H1 (cell line): ENCODE measurements around the gene KLHL21. TPM values are rescaled to one million over a fixed set of nuclear protein-coding genes. Genes with fewer than 3 reads are reported as not detected.

ENCODE experiments used
- CTCF ChIA-PET: fragments of 300-600 bp; sonication (Branson Sonifier 250); formaldehyde crosslinking; loops from one replicate; lab custom pipeline; 2021; ENCODE audit not compliant: partially characterized antibody; lab: Charles Lee
- POLR2A ChIA-PET: fragments of 300-600 bp; sonication (Branson Sonifier 250); formaldehyde crosslinking; loops from one replicate; lab custom pipeline; 2021; ENCODE audit warnings: inconsistent platforms; ENCODE audit not compliant: partially characterized antibody; lab: Charles Lee
- DNase-seq, 2 experiments: peaks; one replicate each; pipeline versions ENCODE4 v3.0.0 to v3.0.0-alpha.2; 2010 to 2022; ENCODE audit warnings: low spot score in 2 of 2, low read depth in 1 of 2, mixed read lengths in 1 of 2
- FAIRE-seq: peaks from 2 replicates; lab custom pipeline; 2011; peaks lifted over from hg19 to GRCh38; lab: Jason Lieb, UNC
- H2AFZ ChIP-seq: 2 replicates; pipeline ENCODE4 v1.8.1; 2012; ENCODE audit warnings: low read length, inconsistent platforms
- H2AK5ac ChIP-seq: 2 replicates; pipeline ENCODE4 v1.6.1; 2013; ENCODE audit warnings: low read depth, low read length
- H2BK120ac ChIP-seq: replicated peaks from 2 replicates; pipeline ENCODE3; 2013; ENCODE audit warnings: low read depth, low read length, inconsistent platforms
- H2BK12ac ChIP-seq: 2 replicates; pipeline ENCODE4 v1.6.1; 2013; ENCODE audit warnings: low read depth, low read length
- H2BK15ac ChIP-seq: 2 replicates; pipeline ENCODE4 v1.6.1; 2013; ENCODE audit warnings: low read length
- H2BK20ac ChIP-seq: 2 replicates; pipeline ENCODE4 v1.6.1; 2013; ENCODE audit warnings: low read length
- H2BK5ac ChIP-seq: 2 replicates; pipeline ENCODE4 v1.6.1; 2013; ENCODE audit warnings: low read depth, low read length
- H3K14ac ChIP-seq: 2 replicates; pipeline ENCODE4 v1.6.1; 2013; ENCODE audit warnings: inconsistent platforms; ENCODE audit not compliant: insufficient read length
- H3K18ac ChIP-seq: 2 replicates; pipeline ENCODE4 v1.6.1; 2013; ENCODE audit warnings: low read length; ENCODE audit errors: extremely low read depth
- H3K23ac ChIP-seq: 2 replicates; pipeline ENCODE4 v1.6.1; 2013; ENCODE audit warnings: inconsistent platforms; ENCODE audit not compliant: insufficient read length
- H3K23me2 ChIP-seq: 2 replicates; pipeline ENCODE4 v1.6.1; 2013; ENCODE audit warnings: low read depth, low read length
- H3K27ac ChIP-seq: 2 replicates; pipeline ENCODE4 v1.6.1; 2011; ENCODE audit warnings: low read depth, low read length, inconsistent platforms
- H3K27me3 ChIP-seq, 4 experiments: replicated peaks in 1 of 4; 1 replicate in 1 of 4; 2 replicates in 3 of 4; pipeline versions ENCODE4 v1.6.1 to v1.8.1; 2011 to 2013; ENCODE audit warnings: low read length in 3 of 4, mild to moderate bottlenecking in 3 of 4, inconsistent platforms in 2 of 4, mixed read lengths in 2 of 4, moderate library complexity in 1 of 4; ENCODE audit not compliant: control insufficient read depth in 3 of 4, insufficient read depth in 3 of 4; ENCODE audit errors: extremely low read depth in 1 of 4
- H3K36me3 ChIP-seq, 4 experiments: 2 replicates each; pipeline versions ENCODE4 v1.6.1 to v1.8.1; 2011 to 2013; ENCODE audit warnings: mild to moderate bottlenecking in 4 of 4, low read length in 3 of 4, moderate library complexity in 2 of 4, control low read depth in 1 of 4, inconsistent platforms in 1 of 4; ENCODE audit not compliant: insufficient read depth in 4 of 4, control insufficient read depth in 2 of 4
- H3K4ac ChIP-seq: replicated peaks from 2 replicates; pipeline ENCODE3; 2013; ENCODE audit warnings: low read length, low read depth, mixed read lengths, inconsistent platforms; ENCODE audit not compliant: insufficient read length
- H3K4me1 ChIP-seq, 4 experiments: replicated peaks in 1 of 4; 1 replicate in 1 of 4; 2 replicates in 3 of 4; pipeline versions ENCODE4 v1.6.1 to v1.8.1; 2011 to 2013; ENCODE audit warnings: low read length in 3 of 4, inconsistent platforms in 2 of 4, mixed read lengths in 1 of 4; ENCODE audit not compliant: insufficient read depth in 4 of 4, control insufficient read depth in 3 of 4
- H3K4me2 ChIP-seq, 2 experiments: 2 replicates each; pipeline versions ENCODE4 v1.6.1 to v1.8.1; 2011 to 2013; ENCODE audit warnings: low read depth in 2 of 2, low read length in 2 of 2, control low read depth in 1 of 2, inconsistent platforms in 1 of 2, mild to moderate bottlenecking in 1 of 2; ENCODE audit not compliant: insufficient read depth in 1 of 2
- H3K4me3 ChIP-seq, 4 experiments: fragments of 200-600, 300-600 bp in 1 of 4; sonication (generic), shearing (Covaris generic), sonication (Bioruptor Twin) in 1 of 4; 2 replicates each; pipeline versions ENCODE4 v1.5.1 to v1.8.1; 2011 to 2016; ENCODE audit warnings: low read length in 4 of 4, low read depth in 3 of 4, control low read depth in 2 of 4, inconsistent platforms in 2 of 4, mild to moderate bottlenecking in 2 of 4, mixed read lengths in 1 of 4, moderate library complexity in 1 of 4; ENCODE audit not compliant: insufficient read depth in 2 of 4; ENCODE audit errors: extremely low read depth in 1 of 4
- H3K56ac ChIP-seq: replicated peaks from 2 replicates; pipeline ENCODE3; 2013; ENCODE audit warnings: low read depth, mild to moderate bottlenecking, mixed read lengths, low read length, inconsistent platforms; ENCODE audit not compliant: insufficient read length
- H3K79me1 ChIP-seq: 2 replicates; pipeline ENCODE4 v1.6.1; 2013; ENCODE audit warnings: low read depth, low read length, control low read depth
- H3K79me2 ChIP-seq, 2 experiments: 2 replicates each; pipeline versions ENCODE4 v1.6.1 to v1.8.1; 2012 to 2013; ENCODE audit warnings: low read length in 2 of 2, mild to moderate bottlenecking in 2 of 2, inconsistent platforms in 1 of 2; ENCODE audit not compliant: insufficient read depth in 2 of 2, control insufficient read depth in 1 of 2
- H3K9ac ChIP-seq, 4 experiments: replicated peaks in 1 of 4; 1 replicate in 1 of 4; 2 replicates in 3 of 4; pipeline versions ENCODE4 v1.6.1 to v1.8.1; 2011 to 2013; ENCODE audit warnings: low read depth in 3 of 4, low read length in 3 of 4, control low read depth in 2 of 4, mild to moderate bottlenecking in 2 of 4, moderate library complexity in 2 of 4, inconsistent platforms in 1 of 4; ENCODE audit errors: extremely low read depth in 1 of 4
- H3K9me3 ChIP-seq, 2 experiments: 2 replicates each; pipeline versions ENCODE4 v1.6.1 to v1.8.1; 2012 to 2013; ENCODE audit warnings: mild to moderate bottlenecking in 2 of 2, moderate library complexity in 2 of 2, control low read depth in 1 of 2, inconsistent platforms in 1 of 2, low read depth in 1 of 2, low read length in 1 of 2, mixed read lengths in 1 of 2; ENCODE audit not compliant: insufficient read depth in 2 of 2
- H4K20me1 ChIP-seq, 2 experiments: replicated peaks in 1 of 2; 2 replicates each; pipeline versions ENCODE3 to v1.8.1; 2011 to 2013; ENCODE audit warnings: inconsistent platforms in 2 of 2, low read length in 2 of 2, mild to moderate bottlenecking in 1 of 2; ENCODE audit not compliant: insufficient read depth in 2 of 2, control insufficient read depth in 1 of 2
- H4K5ac ChIP-seq: 2 replicates; pipeline ENCODE4 v1.6.1; 2013; ENCODE audit warnings: low read length, low read depth, mixed read lengths, inconsistent platforms; ENCODE audit not compliant: insufficient read length
- H4K8ac ChIP-seq: 2 replicates; pipeline ENCODE4 v1.8.0; 2013; ENCODE audit warnings: mild to moderate bottlenecking, moderate library complexity, low read length, inconsistent platforms; ENCODE audit not compliant: insufficient read depth; ENCODE audit errors: extremely low read depth
- H4K91ac ChIP-seq: replicated peaks from 2 replicates; pipeline ENCODE3; 2013; ENCODE audit warnings: low read length, mixed read lengths, inconsistent platforms; ENCODE audit not compliant: insufficient read length
- BRCA1 ChIP-seq: IDR thresholded peaks from 2 replicates; pipeline ENCODE4 v1.6.1; 2012; ENCODE audit warnings: low read depth, low read length, improper control_type of control experiment
- CBX5 ChIP-seq: fragments of 300-800, 300-1000 bp; sonication (generic); IDR thresholded peaks from 2 replicates; pipeline ENCODE4 v1.7.1; 2016; ENCODE audit warnings: antibody characterized with exemption, low read length, low read depth
- CEBPB ChIP-seq: IDR thresholded peaks from 2 replicates; pipeline ENCODE4 v1.6.1; 2012; ENCODE audit warnings: low read depth, low read length
- CREB1 ChIP-seq: IDR thresholded peaks from 2 replicates; pipeline ENCODE4 v1.6.1; 2012; ENCODE audit warnings: inconsistent platforms
- EGR1 ChIP-seq: IDR thresholded peaks from 2 replicates; pipeline ENCODE4 v1.6.1; 2011; ENCODE audit warnings: low read depth, low read length, borderline replicate concordance
- FOSL1 ChIP-seq: IDR thresholded peaks from 2 replicates; pipeline ENCODE4 v1.6.1; 2011; ENCODE audit warnings: mild to moderate bottlenecking, low read depth, low read length, moderate library complexity; ENCODE audit not compliant: insufficient read depth
- NRF1 ChIP-seq: IDR thresholded peaks from 2 replicates; pipeline ENCODE4 v1.6.1; 2011; ENCODE audit warnings: mild to moderate bottlenecking, low read depth, low read length, improper control_type of control experiment
- POU5F1 ChIP-seq: IDR thresholded peaks from 2 replicates; pipeline ENCODE4 v1.6.1; 2011; ENCODE audit warnings: low read depth, mild to moderate bottlenecking, low read length, moderate library complexity
- SP1 ChIP-seq: IDR thresholded peaks from 2 replicates; pipeline ENCODE4 v1.6.1; 2011; ENCODE audit warnings: low read depth, low read length
- TAF7 ChIP-seq: optimal IDR thresholded peaks from 2 replicates; pipeline ENCODE3; 2011; ENCODE audit warnings: low read depth, mild to moderate bottlenecking, inconsistent platforms, low read length, moderate library complexity, borderline replicate concordance
- WGBS, 2 experiments: shearing (Covaris generic) in 1 of 2; methylation state at CpG; one replicate each; pipeline versions ENCODE4 v1.1.6 to v1.1.7; 2013 to 2015; ENCODE audit warnings: low lambda C conversion rate in 2 of 2, mixed read lengths in 2 of 2, inconsistent platforms in 1 of 2, low coverage in 1 of 2, missing lambda C conversion rate in 1 of 2; ENCODE audit not compliant: insufficient replicate concordance in 2 of 2, insufficient coverage in 1 of 2, insufficient read length in 1 of 2; ENCODE audit errors: extremely low coverage in 1 of 2, missing lambda C conversion rate in 1 of 2; 5-methylcytosine and 5-hydroxymethylcytosine counted together
- polyA plus RNA-seq, 7 experiments: library from polyadenylated mRNA; depleted of rRNA in 3 of 7; stranded (reverse) in 5 of 7; unstranded in 2 of 7; fragments of >200 nt in 5 of 7; fragments of 200-250 nt in 2 of 7; gene quantifications; 1 replicate in 5 of 7; 2 replicates in 1 of 7; 4 replicates in 1 of 7; pipeline versions ENCODE4 v1.2.1 to v1.2.3, GENCODE V29; 2011 to 2013; ENCODE audit warnings: missing spikeins in 2 of 7, mixed read lengths in 2 of 7
- total RNA-seq: library from RNA; stranded (reverse); fragmentation: NEBNext Ultra II Directional; extraction: Animal tissue kit (Norgen Biotek cat#: 25700); gene quantifications from 2 replicates; pipeline ENCODE4 v1.2.1, GENCODE V29; 2021
- TF ChIP-seq, protein P1 (sequence below): IDR thresholded peaks from 2 replicates; pipeline ENCODE4 v1.6.1; 2012; ENCODE audit warnings: low read length, inconsistent platforms
- TF ChIP-seq, protein P2 (sequence below): IDR thresholded peaks from 2 replicates; pipeline ENCODE4 v1.6.1; 2011; ENCODE audit warnings: low read length, improper control_type of control experiment

The KLHL21 gene
- total and polyA plus RNA-seq, 2 of the 8 experiments (the other 6 are each of a cell fraction or from before 2014, with no cell fraction given), result 11.9 to 22.3 TPM

- Histone ChIP-seq H3K79me2 (peaks cover 12 to 71% of the 10 kb centered on the region in 2 experiments), H4K8ac (no peak overlapping the region), H2BK120ac (no peak overlapping the region), H3K23ac (no peak overlapping the region), H4K5ac (no peak overlapping the region), H3K27ac (no peak overlapping the region), H4K20me1 (peaks cover 16 to 26% of the 10 kb centered on the region in 2 experiments), H3K36me3 (peaks cover 17 to 67% (median 34%) of the 10 kb centered on the region in 4 experiments), H2AK5ac (no peak overlapping the region), H3K4ac (no peak overlapping the region), H2BK12ac (no peak overlapping the region), H2BK20ac (no peak overlapping the region), H3K9me3 (no peaks in the 10 kb centered on the region), H3K27me3 (no peaks in the 10 kb centered on the region), H3K56ac (no peak overlapping the region), H2BK15ac (no peak overlapping the region), H3K4me2 (no peak overlapping the region), H3K4me1 (no peaks in the 10 kb centered on the region), H3K14ac (no peak overlapping the region), H2BK5ac (no peak overlapping the region), H4K91ac (no peak overlapping the region), H2AFZ (no peak overlapping the region), H3K79me1 (peaks cover 8% of the 10 kb centered on the region), H3K23me2 (0 out of 2 replicates have a peak, but pooled peaks cover 3% of the 10 kb centered on the region), H3K4me3 (no peak overlapping the region), H3K9ac (no peak overlapping the region), H3K18ac (no peak overlapping the region)
- ChIA-PET POLR2A (interaction anchor here (0.7 to 14.3 kb wide), 3 partner anchors 14 to 19 kb away, joined by 3 to 175 read pairs (median 4); partner anchors contain the start of gene KLHL21), CTCF (interaction anchor here (1.1 to 2.3 kb wide), 4 partner anchors 9 to 28 kb away, joined by 3 to 6 read pairs (median 3); no protein-coding TSS in a partner anchor)
- DNase-seq, result no peak
- no peak for FAIRE-seq
- WGBS, 2 experiments, result 95% methylated on average over 4 of the region's 4 CpGs; no CpG with 5 or more reads in 1 of the 2 experiments
- no peak for TF ChIP-seq TAF7
- TF ChIP-seq CBX5, result no peak
- TF ChIP-seq BRCA1, result no peak
- no peak for TF ChIP-seq NRF1
- TF ChIP-seq, protein P1, sequence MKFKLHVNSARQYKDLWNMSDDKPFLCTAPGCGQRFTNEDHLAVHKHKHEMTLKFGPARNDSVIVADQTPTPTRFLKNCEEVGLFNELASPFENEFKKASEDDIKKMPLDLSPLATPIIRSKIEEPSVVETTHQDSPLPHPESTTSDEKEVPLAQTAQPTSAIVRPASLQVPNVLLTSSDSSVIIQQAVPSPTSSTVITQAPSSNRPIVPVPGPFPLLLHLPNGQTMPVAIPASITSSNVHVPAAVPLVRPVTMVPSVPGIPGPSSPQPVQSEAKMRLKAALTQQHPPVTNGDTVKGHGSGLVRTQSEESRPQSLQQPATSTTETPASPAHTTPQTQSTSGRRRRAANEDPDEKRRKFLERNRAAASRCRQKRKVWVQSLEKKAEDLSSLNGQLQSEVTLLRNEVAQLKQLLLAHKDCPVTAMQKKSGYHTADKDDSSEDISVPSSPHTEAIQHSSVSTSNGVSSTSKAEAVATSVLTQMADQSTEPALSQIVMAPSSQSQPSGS, result no peak
- TF ChIP-seq CEBPB, result no peak
- no peak for TF ChIP-seq SP1
- TF ChIP-seq EGR1, result no peak
- no peak for TF ChIP-seq CREB1
- TF ChIP-seq POU5F1, result no peak
- TF ChIP-seq, protein P2, sequence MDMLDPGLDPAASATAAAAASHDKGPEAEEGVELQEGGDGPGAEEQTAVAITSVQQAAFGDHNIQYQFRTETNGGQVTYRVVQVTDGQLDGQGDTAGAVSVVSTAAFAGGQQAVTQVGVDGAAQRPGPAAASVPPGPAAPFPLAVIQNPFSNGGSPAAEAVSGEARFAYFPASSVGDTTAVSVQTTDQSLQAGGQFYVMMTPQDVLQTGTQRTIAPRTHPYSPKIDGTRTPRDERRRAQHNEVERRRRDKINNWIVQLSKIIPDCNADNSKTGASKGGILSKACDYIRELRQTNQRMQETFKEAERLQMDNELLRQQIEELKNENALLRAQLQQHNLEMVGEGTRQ, result no peak
- TF ChIP-seq FOSL1, result no peak
Observed at GRCh38 chr1:6619045-6619444, 16.4 kb upstream of the KLHL21 start.
